Measurements from ENCODE around the gene ZNF695. TPM values are rescaled to one million over a fixed set of nuclear protein-coding genes. Genes with fewer than 3 reads are reported as not detected.

ZNF695 gene
- total RNA-seq, 3 donors from 2014 or later (not counting 1 experiment from before 2014, with no cell fraction given) = 0.10 to 0.57 TPM; not detected in 1

DNA sequence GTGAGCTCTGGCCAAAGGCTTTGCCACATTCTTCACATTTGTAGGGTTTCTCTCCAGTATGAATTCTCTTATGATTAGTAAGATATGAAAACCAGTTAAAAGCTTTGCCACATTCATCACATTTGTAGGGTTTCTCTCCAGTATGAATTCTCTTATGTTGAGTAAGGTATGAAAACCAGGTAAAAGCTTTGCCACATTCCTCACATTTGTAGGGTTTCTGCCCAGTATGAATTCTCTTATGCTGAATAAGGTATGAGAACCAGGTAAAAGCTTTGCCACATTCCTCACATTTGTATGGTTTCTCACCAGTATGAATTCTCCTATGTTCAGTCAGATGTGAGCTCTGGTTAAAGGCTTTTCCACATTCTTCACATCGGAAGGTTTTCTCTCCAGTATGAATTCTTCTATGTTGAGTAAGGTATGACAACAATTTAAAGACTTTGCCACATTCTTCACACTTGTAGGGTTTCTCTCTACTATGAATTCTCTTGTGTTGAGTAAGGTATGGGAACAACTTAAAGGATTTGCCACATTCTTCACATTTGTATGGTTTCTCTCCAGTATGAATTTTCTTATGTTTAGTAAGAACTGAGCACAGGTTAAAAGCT is 20.7 kb downstream of the ZNF695 start:
- TF ChIP-seq, protein P1, sequence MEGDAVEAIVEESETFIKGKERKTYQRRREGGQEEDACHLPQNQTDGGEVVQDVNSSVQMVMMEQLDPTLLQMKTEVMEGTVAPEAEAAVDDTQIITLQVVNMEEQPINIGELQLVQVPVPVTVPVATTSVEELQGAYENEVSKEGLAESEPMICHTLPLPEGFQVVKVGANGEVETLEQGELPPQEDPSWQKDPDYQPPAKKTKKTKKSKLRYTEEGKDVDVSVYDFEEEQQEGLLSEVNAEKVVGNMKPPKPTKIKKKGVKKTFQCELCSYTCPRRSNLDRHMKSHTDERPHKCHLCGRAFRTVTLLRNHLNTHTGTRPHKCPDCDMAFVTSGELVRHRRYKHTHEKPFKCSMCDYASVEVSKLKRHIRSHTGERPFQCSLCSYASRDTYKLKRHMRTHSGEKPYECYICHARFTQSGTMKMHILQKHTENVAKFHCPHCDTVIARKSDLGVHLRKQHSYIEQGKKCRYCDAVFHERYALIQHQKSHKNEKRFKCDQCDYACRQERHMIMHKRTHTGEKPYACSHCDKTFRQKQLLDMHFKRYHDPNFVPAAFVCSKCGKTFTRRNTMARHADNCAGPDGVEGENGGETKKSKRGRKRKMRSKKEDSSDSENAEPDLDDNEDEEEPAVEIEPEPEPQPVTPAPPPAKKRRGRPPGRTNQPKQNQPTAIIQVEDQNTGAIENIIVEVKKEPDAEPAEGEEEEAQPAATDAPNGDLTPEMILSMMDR (IDR thresholded peaks at IDR 0.05) = no peak
- H3K9me3 ChIP-seq (ENCODE audit: control insufficient read depth, insufficient read depth, low read length) = peaks cover 33% of the 10 kb centered on the region
- Mint-ChIP-seq H3K4me3 (no peak overlapping the region), H3K4me1 (no peaks in the 10 kb centered on the region), H3K9me3 (peaks cover 19 to 45% of the 10 kb centered on the region in 2 donors), H3K36me3 (peaks cover 62% of the 10 kb centered on the region), H3K27ac (no peak overlapping the region), H3K27me3 (ENCODE audit: low read depth in 2 of 2) (no peaks in the 10 kb centered on the region)
- no peaks in the 10 kb centered on the region for H3K27me3 ChIP-seq (ENCODE audit: control insufficient read depth, insufficient read depth, low read length)
- intact Hi-C loops (cut with micrococcal nuclease) = no loop called here
- ATAC-seq (no peak), DNase-seq (no peak)
- no peak overlapping the region for H3K27ac ChIP-seq (ENCODE audit: low read length)
- no peaks in the 10 kb centered on the region for H3K4me1 ChIP-seq (ENCODE audit: control insufficient read depth, insufficient read depth, low read length)
- WGBS (ENCODE audit: insufficient coverage) = no CpG with 5 or more reads among the region's 1 CpG
- H3K36me3 ChIP-seq (ENCODE audit: control insufficient read depth, insufficient read depth, low read length) = no peaks in the 10 kb centered on the region
- no peak overlapping the region for H3K4me3 ChIP-seq (ENCODE audit: low read length)

DNA sequence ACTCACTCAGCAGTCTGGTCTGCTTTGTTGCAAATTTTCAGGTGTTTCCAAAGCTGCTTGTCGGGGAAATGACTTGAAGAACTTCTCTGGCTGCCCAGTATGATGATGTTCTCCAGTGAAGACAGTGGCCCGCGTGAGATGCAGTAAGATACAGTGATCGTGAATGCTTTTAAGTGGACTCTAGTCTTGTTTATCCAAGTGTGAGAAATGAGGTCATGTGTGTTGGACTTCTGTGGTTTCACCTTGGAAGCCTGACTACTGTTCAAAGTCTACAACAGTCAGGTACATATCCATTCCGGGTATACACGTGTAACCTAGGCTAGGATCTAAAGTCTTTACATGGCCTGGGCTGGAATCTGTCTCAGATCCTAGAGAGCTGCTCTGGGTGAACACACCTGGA is 29.1 kb downstream of the ZNF695 start:
- 98% methylated on average over 6 of the region's 6 CpGs for WGBS (ENCODE audit: insufficient coverage)
- Mint-ChIP-seq H3K36me3 (peaks cover 3% of the 10 kb centered on the region), H3K27ac (no peak overlapping the region), H3K27me3 (ENCODE audit: low read depth in 2 of 2) (no peaks in the 10 kb centered on the region), H3K4me3 (no peak overlapping the region), H3K9me3 (peaks cover 6 to 9% of the 10 kb centered on the region in 2 donors), H3K4me1 (no peaks in the 10 kb centered on the region)
- ATAC-seq (no peak), DNase-seq (no peak)
- no peaks in the 10 kb centered on the region for H3K36me3 ChIP-seq (ENCODE audit: control insufficient read depth, insufficient read depth, low read length)
- H3K9me3 ChIP-seq (ENCODE audit: control insufficient read depth, insufficient read depth, low read length) = peaks cover 14% of the 10 kb centered on the region
- H3K27me3 ChIP-seq (ENCODE audit: control insufficient read depth, insufficient read depth, low read length) = no peaks in the 10 kb centered on the region
- H3K27ac ChIP-seq (ENCODE audit: low read length) = no peak overlapping the region
- no peak overlapping the region for H3K4me3 ChIP-seq (ENCODE audit: low read length)
- H3K4me1 ChIP-seq (ENCODE audit: control insufficient read depth, insufficient read depth, low read length) = no peaks in the 10 kb centered on the region
- intact Hi-C loops (cut with micrococcal nuclease) = no loop called here
- TF ChIP-seq, protein P1 (IDR thresholded peaks at IDR 0.05) = no peak

DNA sequence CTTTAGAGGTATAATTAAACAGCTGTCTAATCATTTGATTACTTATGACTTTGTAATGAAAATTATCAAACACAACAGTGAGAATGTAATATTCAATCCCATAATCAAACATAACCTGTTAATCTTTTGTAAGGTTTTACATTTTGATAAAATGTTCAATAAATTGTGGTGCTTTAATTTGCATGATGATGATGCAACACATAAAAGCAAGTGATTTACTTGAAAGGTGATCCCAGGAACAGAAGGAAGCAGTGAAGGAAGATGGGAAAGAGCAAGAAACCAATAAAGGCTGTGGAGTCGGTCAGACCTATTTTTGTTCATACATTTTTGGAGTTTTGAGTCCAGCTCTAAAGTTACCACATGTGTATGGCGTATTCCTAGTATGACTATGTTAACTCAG is 29.6 kb downstream of the ZNF695 start:
- Mint-ChIP-seq H3K4me3 (no peak overlapping the region), H3K36me3 (no peaks in the 10 kb centered on the region), H3K9me3 (peaks cover 6 to 9% of the 10 kb centered on the region in 2 donors), H3K27ac (no peak overlapping the region), H3K4me1 (no peaks in the 10 kb centered on the region), H3K27me3 (ENCODE audit: low read depth in 2 of 2) (no peaks in the 10 kb centered on the region)
- no peak for ATAC-seq
- Histone ChIP-seq H3K9me3 (ENCODE audit: control insufficient read depth, insufficient read depth, low read length) (peaks cover 9% of the 10 kb centered on the region), H3K4me3 (ENCODE audit: low read length) (no peak overlapping the region), H3K27me3 (ENCODE audit: control insufficient read depth, insufficient read depth, low read length) (no peaks in the 10 kb centered on the region), H3K36me3 (ENCODE audit: control insufficient read depth, insufficient read depth, low read length) (no peaks in the 10 kb centered on the region), H3K4me1 (ENCODE audit: control insufficient read depth, insufficient read depth, low read length) (no peaks in the 10 kb centered on the region), H3K27ac (ENCODE audit: low read length) (no peak overlapping the region)
- 91% methylated on average over 2 of the region's 2 CpGs for WGBS (ENCODE audit: insufficient coverage)
- TF ChIP-seq, protein P1 (IDR thresholded peaks at IDR 0.05) = no peak
- DNase-seq = no peak
- intact Hi-C loops (cut with micrococcal nuclease) = no loop called here

DNA sequence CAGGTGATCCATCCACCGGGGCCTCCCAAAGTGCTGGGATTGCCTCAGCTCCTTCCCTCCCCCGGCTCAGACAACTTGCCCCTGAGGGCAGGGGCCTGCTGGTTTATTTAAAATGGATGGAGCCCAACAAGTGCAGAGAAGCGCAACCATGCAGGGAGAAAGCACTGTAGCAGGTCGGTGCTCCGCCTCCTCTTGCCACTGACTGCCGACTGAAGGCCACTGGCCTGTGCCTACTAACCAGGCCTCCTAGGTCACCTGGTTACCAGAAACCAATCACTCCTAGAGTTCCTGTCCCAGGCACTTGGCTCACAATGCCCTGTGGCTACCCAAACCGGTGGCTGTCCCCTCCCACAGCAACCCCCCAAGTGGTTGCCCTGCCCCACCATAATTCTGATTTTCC is 35.9 kb downstream of the ZNF695 start:
- Mint-ChIP-seq H3K4me3 (no peak overlapping the region), H3K27me3 (ENCODE audit: low read depth in 2 of 2) (no peaks in the 10 kb centered on the region), H3K9me3 (peaks cover 2 to 3% of the 10 kb centered on the region in 2 donors), H3K4me1 (no peaks in the 10 kb centered on the region), H3K27ac (no peak overlapping the region), H3K36me3 (no peaks in the 10 kb centered on the region)
- TF ChIP-seq, protein P1 (IDR thresholded peaks at IDR 0.05) = no peak
- Histone ChIP-seq H3K9me3 (ENCODE audit: control insufficient read depth, insufficient read depth, low read length) (peaks cover 9% of the 10 kb centered on the region), H3K36me3 (ENCODE audit: control insufficient read depth, insufficient read depth, low read length) (no peaks in the 10 kb centered on the region), H3K27me3 (ENCODE audit: control insufficient read depth, insufficient read depth, low read length) (no peaks in the 10 kb centered on the region), H3K4me3 (ENCODE audit: low read length) (no peak overlapping the region), H3K27ac (ENCODE audit: low read length) (no peak overlapping the region), H3K4me1 (ENCODE audit: control insufficient read depth, insufficient read depth, low read length) (no peaks in the 10 kb centered on the region)
- ATAC-seq = no peak
- no peak for DNase-seq
- WGBS (ENCODE audit: insufficient coverage) = 96% methylated on average over 7 of the region's 7 CpGs
- intact Hi-C loops (cut with micrococcal nuclease) = no loop called here

Measured in natural killer cell (primary cell).